Measurements from ENCODE around the gene KAZN. TPM values are rescaled to one million over a fixed set of nuclear protein-coding genes. Genes with fewer than 3 reads are reported as not detected.

Gene KAZN
- polyA plus RNA-seq, 1 of the 3 experiments (the other 2 are of a cell fraction): 6.8 TPM

GRCh38 chr1:14590411-14591180 lies 7.9 kb upstream of the KAZN start (continued):
- TF ChIP-seq ZBTB33 (IDR thresholded peaks at IDR 0.05; ENCODE audit: borderline replicate concordance, low read depth) (no peak), CHD2 (IDR thresholded peaks at IDR 0.05; ENCODE audit: low read length, partially characterized antibody) (no peak)

GRCh38 chr1:14591600-14591999 lies 6.9 kb upstream of the KAZN start:
- Histone ChIP-seq H3K27me3 (ENCODE audit: insufficient read depth) (no peaks in the 10 kb centered on the region), H3K27ac (ENCODE audit: low read depth in 2 of 2, low read length in 1 of 2) (peak overlapping the region in 1 of 2 experiments; percentile 11; a peak in 1 of 4 replicates), H4K20me1 (ENCODE audit: insufficient read depth) (no peaks in the 10 kb centered on the region), H3K79me2 (ENCODE audit: insufficient read depth) (no peaks in the 10 kb centered on the region), H3K9me3 (no peaks in the 10 kb centered on the region), H3K4me2 (no peak overlapping the region), H2AFZ (ENCODE audit: low read depth) (no peak overlapping the region), H3K9ac (no peak overlapping the region), H3K4me3 (ENCODE audit: low read depth in 2 of 2, low read length in 1 of 2) (no peak overlapping the region), H3K9me2 (no peaks in the 10 kb centered on the region), H3F3A (replicated peaks; ENCODE audit: insufficient read depth) (no peaks in the 10 kb centered on the region), H3K4me1 (ENCODE audit: control insufficient read depth in 1 of 2, insufficient read depth in 2 of 2, low read depth in 1 of 2, low read length in 1 of 2) (peaks cover 0 to 10% of the 10 kb centered on the region in 2 experiments; a peak in 1 of 4 replicates), H3K36me3 (replicated peaks in 1 of 2; ENCODE audit: control insufficient read depth in 1 of 2, insufficient read depth in 2 of 2, low read length in 1 of 2) (no peaks in the 10 kb centered on the region)
- no peak for DNase-seq
- 66% methylated on average over 6 of the region's 6 CpGs for WGBS (ENCODE audit: low lambda C conversion rate)
- ChIA-PET POLR2A (no interaction called here), CTCF (interaction anchor here (0.8 to 1.7 kb wide), 2 partner anchors 455 to 478 kb away, joined by 3 to 4 read pairs; no protein-coding TSS in a partner anchor)
- no peak for TF ChIP-seq CHD2 (IDR thresholded peaks at IDR 0.05; ENCODE audit: low read length, partially characterized antibody)
- TF ChIP-seq JUND (IDR thresholded peaks at IDR 0.05): no peak
- no peak for TF ChIP-seq GATA2 (CRISPR knock-in tag; IDR thresholded peaks at IDR 0.05)
- no peak for TF ChIP-seq FOXM1 (IDR thresholded peaks at IDR 0.05; ENCODE audit: low read depth)
- no peak for TF ChIP-seq USF2 (IDR thresholded peaks at IDR 0.05; ENCODE audit: borderline replicate concordance, low read depth, low read length)
- TF ChIP-seq YY1 (IDR thresholded peaks at IDR 0.05; ENCODE audit: low read depth): no peak
- TF ChIP-seq TEAD4 (IDR thresholded peaks at IDR 0.05; ENCODE audit: borderline replicate concordance, insufficient read depth): no peak
- TF ChIP-seq TCF12 (IDR thresholded peaks at IDR 0.05): no peak

GRCh38 chr1:14592004-14592631 lies 6.4 kb upstream of the KAZN start:
- 31% methylated on average over 8 of the region's 9 CpGs for WGBS (ENCODE audit: low lambda C conversion rate)
- ChIA-PET POLR2A (no interaction called here), CTCF (interaction anchor here (0.8 to 1.7 kb wide), 2 partner anchors 455 to 479 kb away, joined by 3 to 4 read pairs; no protein-coding TSS in a partner anchor)
- Histone ChIP-seq H3K9me3 (no peaks in the 10 kb centered on the region), H3K79me2 (ENCODE audit: insufficient read depth) (no peaks in the 10 kb centered on the region), H3K9ac (no peak overlapping the region), H3K27me3 (ENCODE audit: insufficient read depth) (no peaks in the 10 kb centered on the region), H3K27ac (ENCODE audit: low read depth in 2 of 2, low read length in 1 of 2) (peak overlapping the region in 1 of 2 experiments; percentile 11; a peak in 1 of 4 replicates), H3K4me3 (ENCODE audit: low read depth in 2 of 2, low read length in 1 of 2) (no peak overlapping the region), H2AFZ (ENCODE audit: low read depth) (no peak overlapping the region), H4K20me1 (ENCODE audit: insufficient read depth) (no peaks in the 10 kb centered on the region), H3K9me2 (no peaks in the 10 kb centered on the region), H3K4me1 (ENCODE audit: control insufficient read depth in 1 of 2, insufficient read depth in 2 of 2, low read depth in 1 of 2, low read length in 1 of 2) (peaks cover 0 to 10% of the 10 kb centered on the region in 2 experiments; a peak in 1 of 4 replicates), H3F3A (replicated peaks; ENCODE audit: insufficient read depth) (no peaks in the 10 kb centered on the region), H3K36me3 (replicated peaks in 1 of 2; ENCODE audit: control insufficient read depth in 1 of 2, insufficient read depth in 2 of 2, low read length in 1 of 2) (no peaks in the 10 kb centered on the region), H3K4me2 (no peak overlapping the region)
- DNase-seq: no peak
- no peak for TF ChIP-seq EZH2phosphoT487 (IDR thresholded peaks at IDR 0.05; ENCODE audit: borderline replicate concordance, low read depth)
- TF ChIP-seq MEF2A (IDR thresholded peaks at IDR 0.05; ENCODE audit: borderline replicate concordance, low read depth): no peak
- TF ChIP-seq TCF12 (IDR thresholded peaks at IDR 0.05): no peak
